Neural cell (in vitro differentiated cells): Measurements from ENCODE around the gene STX4.

Experiments used
- CTCF ChIP-seq: fragments of 450-650 bp; IDR thresholded peaks from 2 replicates; pipeline ENCODE4 v1.5.1; 2014; ENCODE audit warnings: antibody characterized with exemption, mild to moderate bottlenecking, moderate library complexity; ENCODE audit not compliant: poor library complexity, severe bottlenecking
- EZH2 ChIP-seq: fragments of 200-600, 300-800 bp; shearing (Covaris generic), sonication (generic); IDR thresholded peaks from 2 replicates; pipeline ENCODE4 v1.6.1; 2014; ENCODE audit warnings: antibody characterized with exemption, low read length, borderline replicate concordance, mild to moderate bottlenecking; ENCODE audit not compliant: insufficient read depth, poor library complexity, severe bottlenecking
- POLR2AphosphoS5 ChIP-seq: IDR thresholded peaks from 2 replicates; pipeline ENCODE4 v1.6.1; 2012
- RAD21 ChIP-seq: fragments of 450-650 bp; conservative IDR thresholded peaks from 2 replicates; pipeline ENCODE4 v1.6.1; 2014; ENCODE audit warnings: antibody characterized with exemption, mild to moderate bottlenecking, moderate library complexity
- REST ChIP-seq: IDR thresholded peaks from 2 replicates; pipeline ENCODE4 v1.6.1; 2012; ENCODE audit warnings: borderline replicate concordance
- SMC3 ChIP-seq: fragments of 450-650 bp; conservative IDR thresholded peaks from 2 replicates; pipeline ENCODE4 v1.6.1; 2014; ENCODE audit warnings: antibody characterized with exemption, mild to moderate bottlenecking, moderate library complexity; ENCODE audit not compliant: poor library complexity
- TAF1 ChIP-seq: IDR thresholded peaks from 2 replicates; pipeline ENCODE4 v1.6.1; 2012; ENCODE audit warnings: low read depth

DNA sequence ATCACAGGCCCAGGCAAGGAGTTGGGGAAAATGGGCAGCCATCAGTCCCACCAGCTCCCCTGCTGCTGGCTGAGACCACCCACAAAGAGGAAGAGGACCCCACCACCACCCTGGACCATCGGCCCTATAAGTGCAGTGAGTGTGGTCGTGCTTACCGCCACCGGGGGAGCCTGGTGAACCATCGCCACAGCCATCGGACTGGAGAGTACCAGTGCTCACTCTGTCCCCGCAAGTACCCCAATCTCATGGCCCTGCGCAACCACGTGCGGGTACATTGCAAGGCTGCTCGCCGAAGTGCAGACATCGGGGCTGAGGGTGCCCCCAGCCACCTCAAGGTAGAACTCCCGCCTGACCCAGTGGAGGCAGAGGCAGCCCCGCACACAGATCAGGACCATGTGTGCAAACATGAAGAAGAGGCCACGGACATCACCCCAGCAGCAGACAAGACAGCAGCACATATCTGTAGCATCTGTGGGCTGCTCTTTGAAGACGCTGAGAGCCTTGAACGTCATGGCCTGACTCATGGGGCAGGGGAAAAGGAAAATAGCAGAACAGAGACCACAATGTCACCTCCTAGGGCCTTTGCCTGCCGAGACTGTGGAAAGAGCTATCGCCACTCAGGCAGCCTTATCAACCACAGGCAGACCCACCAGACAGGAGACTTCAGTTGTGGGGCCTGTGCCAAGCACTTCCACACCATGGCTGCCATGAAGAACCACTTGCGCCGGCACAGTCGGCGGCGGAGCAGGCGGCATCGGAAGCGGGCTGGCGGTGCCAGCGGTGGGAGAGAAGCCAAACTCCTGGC, 44.4 kb downstream of the STX4 start:
- TF ChIP-seq TAF1 = no peak
- no peak for TF ChIP-seq RAD21
- no peak for TF ChIP-seq CTCF
- TF ChIP-seq POLR2AphosphoS5 = no peak
- TF ChIP-seq SMC3 = no peak
- TF ChIP-seq EZH2 = no peak
- no peak for TF ChIP-seq REST
